T-helper 2 cell (primary cell): ENCODE results near the gene MYORG.
A peak's percentile ranks its signal among the peaks of the same experiment; 100 is the strongest.

Experiments
- DNase-seq, 5 experiments: peaks; one replicate each; pipeline versions ENCODE4 v3.0.0 to v3.0.0-alpha.2; 2012 to 2022

Gene MYORG

GRCh38 chr9:34384368-34385165 is 7.9 kb upstream of the MYORG start:
- DNase-seq = no peak

- DNase-seq = no peak
Observed at GRCh38 chr9:34383904-34384303, 7.2 kb upstream of the MYORG start.

DNA sequence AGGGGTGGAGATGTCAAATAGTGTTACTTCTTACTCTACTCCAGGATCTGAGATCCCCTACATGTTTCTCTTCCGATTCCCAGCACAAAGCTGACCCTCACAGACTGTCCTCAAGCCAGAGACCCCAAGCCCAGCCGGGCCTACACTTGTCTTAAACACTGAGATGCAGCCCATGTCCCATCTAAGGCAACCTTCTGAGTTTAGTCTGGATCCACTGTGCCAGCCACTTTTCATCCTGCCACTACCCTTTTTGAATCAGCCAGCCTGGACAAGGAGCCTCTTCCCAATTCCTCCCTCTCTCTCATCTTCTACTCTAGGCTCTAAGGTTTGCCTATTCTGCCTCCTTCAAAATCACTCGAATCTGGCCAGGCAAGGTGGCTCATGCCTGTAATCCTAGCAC is 6.2 kb upstream of the MYORG start:
- no peak for DNase-seq

GRCh38 chr9:34382054-34382453 is 5.4 kb upstream of the MYORG start:
- no peak for DNase-seq

DNA sequence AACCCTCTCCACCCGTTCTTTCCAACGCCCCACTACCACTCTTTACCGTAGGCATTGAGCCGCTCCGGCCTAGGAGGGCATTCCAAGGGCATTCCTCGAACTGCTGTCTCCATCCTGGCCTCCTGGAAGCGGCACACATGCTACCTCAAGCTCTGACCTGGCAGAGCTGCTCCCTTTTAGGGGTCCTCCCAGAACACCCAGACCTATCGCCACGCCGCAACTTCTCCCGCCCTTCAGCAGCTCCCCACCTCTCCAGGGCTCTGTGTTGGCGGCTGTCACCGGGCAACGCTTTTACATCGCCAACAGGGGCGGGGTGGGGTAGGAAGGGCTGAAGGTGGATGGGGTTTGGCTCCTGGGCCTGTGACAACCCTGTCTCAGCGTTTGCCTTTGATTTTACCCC is 4.6 kb upstream of the MYORG start:
- no peak for DNase-seq

DNA sequence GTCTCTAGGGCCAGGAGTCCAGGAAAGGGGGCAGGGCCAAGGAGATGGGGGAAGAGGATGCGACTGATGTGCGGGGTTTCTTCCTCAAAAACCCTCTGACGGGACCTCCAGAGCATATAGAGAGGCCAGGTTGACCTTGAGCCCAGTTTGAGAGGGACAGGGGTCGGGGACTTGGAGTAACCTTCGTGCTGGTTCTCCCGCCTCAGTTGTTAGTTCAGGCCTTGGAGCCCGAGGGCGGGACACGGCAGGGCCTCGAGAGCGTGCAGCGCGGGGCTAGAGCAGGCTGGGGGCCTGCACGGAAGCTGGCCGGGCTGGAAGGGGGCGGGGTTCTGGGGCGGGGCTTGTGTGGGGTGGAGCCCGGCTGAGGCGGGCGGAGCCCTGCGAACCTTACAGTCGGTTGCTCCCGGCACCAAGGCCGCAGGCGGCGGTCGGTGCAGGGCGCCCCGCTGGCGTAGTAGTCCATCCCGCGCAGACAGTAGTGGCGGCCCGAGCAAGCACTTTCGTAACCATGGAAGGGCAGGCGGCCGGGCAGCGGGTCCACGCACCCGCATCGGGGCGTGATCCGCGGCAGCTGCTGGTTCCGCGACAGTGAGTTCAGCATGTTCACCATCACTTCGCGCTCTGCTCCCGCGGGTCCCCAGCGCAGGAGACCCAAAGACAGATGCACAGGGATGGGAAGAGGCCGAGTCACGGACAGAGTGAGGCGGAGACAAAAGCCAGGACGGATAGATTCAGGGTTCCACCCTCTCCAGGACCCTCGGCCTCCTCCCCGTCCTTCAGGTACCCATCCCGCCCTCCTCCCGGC is 4.0 kb upstream of the MYORG start:
- peak; percentile 62 to 85 (median 73) for DNase-seq

- no peak for DNase-seq
Observed at GRCh38 chr9:34380034-34380510, 3.4 kb upstream of the MYORG start.

GRCh38 chr9:34379334-34380033 is 2.8 kb upstream of the MYORG start:
- DNase-seq = peak; percentile 65 to 90 (median 80)

GRCh38 chr9:34378376-34379060 is 1.8 kb upstream of the MYORG start:
- no peak for DNase-seq

GRCh38 chr9:34377404-34377746 is 677 bp upstream of the MYORG start:
- no peak for DNase-seq

DNA sequence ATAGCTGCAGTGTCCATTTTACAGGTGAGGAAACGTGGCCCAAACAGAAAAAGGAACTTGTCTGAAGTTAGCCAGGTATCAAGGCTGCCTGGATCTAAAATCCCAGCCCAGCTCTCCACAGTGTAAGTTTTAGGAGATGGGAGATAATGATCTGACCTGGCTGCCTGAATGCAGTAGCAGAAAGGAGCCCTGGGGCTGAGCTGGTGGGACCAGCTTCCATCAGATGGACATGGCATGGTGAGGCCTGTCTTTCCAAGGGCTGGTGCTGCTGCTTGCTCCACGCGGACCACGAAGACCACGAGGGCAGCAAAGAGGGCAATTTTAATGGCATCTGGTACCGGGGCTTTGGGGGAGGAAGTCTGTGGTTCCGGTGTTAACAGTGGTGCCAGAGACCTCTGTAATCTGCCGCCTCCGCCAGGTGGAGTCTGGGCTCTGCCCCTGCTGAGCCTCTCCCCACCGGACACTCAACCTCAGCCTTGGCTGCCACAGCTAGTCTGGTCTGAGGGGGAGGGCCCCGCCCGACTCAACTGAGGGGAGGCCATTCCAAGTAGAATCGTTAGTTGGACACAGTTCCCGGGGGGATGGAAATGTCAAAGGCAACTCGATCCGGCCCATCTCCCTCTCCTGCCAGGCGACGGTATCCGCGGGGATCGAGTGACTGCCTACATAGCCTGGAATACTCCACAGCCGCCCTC is 650 bp downstream of the MYORG start:
- DNase-seq = peak in 3 of 5 experiments; percentile 38 to 67 (median 52)

DNA sequence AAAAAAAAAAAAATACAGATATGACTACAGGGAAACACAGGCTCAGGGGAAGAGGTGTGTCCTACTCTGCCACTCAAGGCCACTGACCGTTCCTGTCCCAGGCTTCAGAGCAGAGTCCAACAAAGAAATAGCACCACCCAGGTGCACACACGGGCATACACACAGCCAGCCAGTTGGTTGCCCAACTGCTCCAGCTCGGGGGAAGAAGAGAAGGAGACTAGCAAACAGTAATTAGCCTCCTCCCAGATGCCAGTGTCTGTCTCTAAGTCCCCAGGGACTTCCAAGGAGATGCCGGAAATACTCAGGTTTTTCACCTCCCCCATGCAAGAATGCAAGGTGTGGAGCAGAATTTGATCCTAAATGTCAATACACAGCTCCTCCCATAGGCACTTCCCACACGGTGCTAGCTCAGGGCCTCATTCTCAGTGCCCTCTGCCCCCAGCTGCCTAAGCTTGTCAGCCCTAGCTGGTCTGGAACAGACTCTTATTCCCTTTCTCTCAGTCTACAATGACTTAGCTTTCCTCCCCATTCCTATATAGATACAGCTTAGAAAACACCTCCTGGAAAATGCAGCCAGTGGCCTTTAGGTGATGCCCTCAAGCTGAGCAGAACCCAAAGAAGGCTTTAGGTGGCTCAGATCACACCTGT is 1.7 kb downstream of the MYORG start:
- no peak for DNase-seq

- no peak for DNase-seq
Observed at GRCh38 chr9:34374339-34374738, 2.4 kb downstream of the MYORG start.

DNA sequence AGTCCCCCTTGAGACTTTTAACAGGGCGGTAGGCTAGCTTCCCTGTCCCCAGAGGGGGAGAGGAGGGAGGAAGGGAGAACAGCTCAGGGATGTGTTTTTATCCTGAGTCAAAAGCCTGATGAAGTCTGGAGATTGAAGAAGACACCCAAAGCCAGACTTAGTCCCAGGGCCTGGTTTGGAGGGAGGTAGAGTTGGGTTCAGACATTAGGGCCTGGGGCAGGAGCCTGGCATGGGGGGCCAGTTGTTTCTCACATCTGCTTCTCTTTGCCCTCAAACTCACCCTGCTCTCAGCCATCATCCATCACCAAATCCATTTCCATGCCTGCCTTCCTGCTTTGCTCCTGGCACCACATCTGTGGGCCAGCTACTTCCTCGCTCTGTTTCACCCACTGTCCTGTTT is 2.9 kb downstream of the MYORG start:
- DNase-seq = no peak

DNA sequence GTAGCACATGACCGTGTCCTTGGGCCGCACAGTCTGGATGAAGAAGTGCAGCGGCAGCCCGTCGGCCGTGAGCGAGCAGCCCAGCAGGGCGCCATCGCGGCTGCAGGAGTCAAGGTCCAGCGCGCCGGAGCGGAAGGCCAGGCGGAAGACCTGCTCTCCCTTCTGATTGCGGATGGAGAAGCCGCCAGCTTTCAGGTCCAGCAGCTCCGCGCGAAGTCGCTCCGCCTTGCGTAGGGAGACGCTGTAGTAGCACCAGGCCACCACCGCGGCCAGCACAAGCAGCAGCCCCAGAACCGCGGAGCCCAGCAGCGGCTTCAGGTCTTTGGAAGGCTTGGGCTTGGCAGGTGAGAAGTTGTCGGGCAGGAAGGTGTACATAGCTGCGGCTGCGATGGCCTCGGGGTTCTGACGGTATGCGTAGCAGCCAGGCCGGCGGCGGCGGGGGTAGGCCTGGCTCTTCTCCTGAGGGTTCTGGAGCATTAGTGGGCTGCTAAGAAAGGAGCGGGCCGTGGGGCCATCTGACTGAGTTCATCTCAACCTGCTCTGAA is 4.2 kb downstream of the MYORG start:
- no peak for DNase-seq

DNA sequence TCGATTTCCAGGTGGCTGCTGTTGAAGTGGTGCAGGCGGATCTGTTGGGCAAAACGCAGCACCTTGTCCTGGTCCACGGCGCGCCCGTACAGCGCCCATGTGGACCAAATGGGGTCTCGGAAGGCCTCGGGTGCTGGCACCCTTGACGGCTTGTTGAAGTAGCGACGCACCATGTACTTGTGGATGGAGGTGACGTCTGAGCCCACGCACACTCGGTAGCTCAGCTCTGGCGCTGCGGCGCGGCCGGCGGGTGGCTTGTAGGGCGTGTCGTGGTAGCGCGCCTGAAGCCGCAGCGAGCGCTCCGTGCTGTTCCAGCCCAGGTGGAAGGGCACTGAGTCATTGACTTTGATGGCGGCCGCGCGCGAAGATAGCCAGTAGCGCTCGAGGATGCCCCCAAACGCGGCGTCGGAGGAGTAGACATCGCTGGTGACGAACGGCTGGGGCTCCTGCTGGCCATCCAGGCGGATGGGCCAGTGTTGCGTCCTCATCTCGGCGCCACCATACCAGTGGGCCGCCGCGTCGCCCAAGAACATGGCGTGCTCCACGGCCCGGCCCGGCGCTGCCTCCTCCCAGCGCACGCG is 4.7 kb downstream of the MYORG start:
- DNase-seq = no peak

GRCh38 chr9:34370970-34371880 is 5.5 kb downstream of the MYORG start:
- DNase-seq = peak in 1 of 5 experiments; percentile 14

DNA sequence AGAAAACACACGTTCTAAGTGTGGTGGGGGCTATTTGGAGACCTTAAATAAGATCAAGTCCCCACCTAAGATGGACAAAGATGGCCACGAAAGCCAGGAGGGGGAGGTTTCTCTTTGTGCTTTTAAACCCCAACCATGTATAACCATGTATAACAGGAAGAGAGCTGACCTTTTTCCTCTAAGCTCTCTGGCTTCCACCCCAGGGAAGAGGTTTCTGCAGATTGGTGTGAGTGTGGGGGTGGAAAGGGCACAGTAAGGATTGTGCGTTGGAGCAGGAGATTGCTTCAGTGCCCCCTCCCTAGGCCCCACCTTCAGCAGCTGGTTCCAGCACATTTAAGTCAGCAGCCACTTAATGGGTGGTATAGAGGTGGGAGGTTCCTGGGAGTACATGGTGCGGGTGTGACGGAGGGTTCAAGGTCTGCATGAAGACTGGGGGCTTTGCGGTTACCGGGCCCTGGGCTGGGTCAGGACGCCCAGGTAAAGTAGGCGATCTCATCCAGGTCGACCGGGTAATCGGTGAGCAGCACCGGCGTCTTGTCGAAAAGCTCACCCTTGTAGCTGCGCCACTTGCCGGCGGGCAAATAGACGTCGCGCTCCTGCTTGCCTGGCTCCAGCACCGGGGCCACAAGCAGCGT is 6.2 kb downstream of the MYORG start:
- DNase-seq = no peak

- DNase-seq = no peak
Observed at GRCh38 chr9:34369636-34370035, 7.1 kb downstream of the MYORG start.
